ENCODE results near the gene LINGO3.

- TF ChIP-seq CTCF (IDR thresholded peaks at IDR 0.05) (no peak), POLR2A (IDR thresholded peaks at IDR 0.05) (no peak), POLR2AphosphoS5 (IDR thresholded peaks at IDR 0.05) (no peak)
These were observed 27.9 kb upstream of the LINGO3 start for GRCh38 chr19:2335848-2336247.
